Right lobe of liver (tissue), 6 donors: ENCODE measurements around the gene ARRB1. TPM values are rescaled to one million over a fixed set of nuclear protein-coding genes. Genes with fewer than 3 reads are reported as not detected.

Experiments used
- ATAC-seq, 4 donors: fragments of 200-7000 bp; cut with Tn5 transposase; one replicate each; pipeline ENCODE4 v1.9.1; 2020; ENCODE audit warnings: mild to moderate bottlenecking in 4 of 4, moderate library complexity in 4 of 4
- DNase-seq, 3 donors: peaks; one replicate each; pipeline ENCODE4 v3.0.0-alpha.2; 2020
- H3K27ac ChIP-seq, 3 donors: fragments of 200-600 bp; one replicate each; pipeline ENCODE4 v1.8.0; 2022
- H3K27me3 ChIP-seq, 2 donors: fragments of 200-600 bp; one replicate each; pipeline ENCODE4 v1.8.0; 2022
- H3K36me3 ChIP-seq, 4 donors: fragments of 200-600 bp; sonication (generic) in 1 of 4; one replicate each; pipeline versions ENCODE4 v1.5.1 to v1.8.0; 2017 to 2022; ENCODE audit warnings: control low read depth in 1 of 4
- H3K4me1 ChIP-seq, 4 donors: fragments of 200-600 bp; sonication (generic) in 1 of 4; one replicate each; pipeline versions ENCODE4 v1.5.1 to v1.8.0; 2017 to 2022; ENCODE audit warnings: control low read depth in 1 of 4
- H3K4me3 ChIP-seq, 3 donors: fragments of 200-600 bp; one replicate each; pipeline ENCODE4 v1.8.0; 2022
- H3K9me3 ChIP-seq, 4 donors: fragments of 200-600 bp; sonication (generic) in 1 of 4; one replicate each; pipeline versions ENCODE4 v1.5.1 to v1.8.0; 2017 to 2022; ENCODE audit warnings: control low read depth in 1 of 4
- CTCF ChIP-seq, 4 donors: fragments of 200-600 bp in 3 of 4; fragments of 450-650 bp in 1 of 4; IDR thresholded peaks; one replicate each; pipeline versions ENCODE4 v1.5.1 to v1.8.0; 2016 to 2022; ENCODE audit warnings: antibody characterized with exemption in 4 of 4, mild to moderate bottlenecking in 2 of 4
- POLR2A ChIP-seq: fragments of 450-650 bp; IDR thresholded peaks from one replicate; pipeline ENCODE4 v1.6.1; 2017; ENCODE audit warnings: antibody characterized with exemption, mild to moderate bottlenecking
- WGBS: methylation state at CpG from one replicate; pipeline ENCODE4 v1.1.6; 2018; ENCODE audit warnings: low coverage, low lambda C conversion rate; ENCODE audit not compliant: insufficient coverage; ENCODE audit errors: missing lambda C conversion rate; 5-methylcytosine and 5-hydroxymethylcytosine counted together
- intact Hi-C, 2 donors: fragments of 100-400 bp; cut with DNase I; formaldehyde crosslinking; loops; one replicate each; pipeline versions ENCODE4 v1.11.2 to v1.14.1; 2022
- total RNA-seq, 6 experiments: library from RNA; depleted of rRNA in 2 of 6; stranded (reverse); fragments of >200 nt in 2 of 6; fragmentation: NEBNext Ultra II Directional in 3 of 6; extraction: Animal tissue kit (Norgen Biotek cat#: 25700) in 3 of 6; gene quantifications; one replicate each; pipeline versions ENCODE4 v1.1.0 to v1.2.4, GENCODE V29; 2016 to 2023
- donor health status: DM: no; HTN: yes; CAD: no.
- donor health status: DM: no; HTN: no; CAD: no.
- donor health status: DM: no; HTN: no; CAD: no.
- donor health status: DM: no; HTN: yes; CAD: no.
- donor health status: DM: no; HTN: yes; CAD: no.

ARRB1 gene
- total RNA-seq, 6 experiments from 2014 or later: 8.6 to 26.4 (median 24.5) TPM

- WGBS: 20% methylated on average over 1 of the region's 5 CpGs
- ATAC-seq: no peak
- Histone ChIP-seq H3K9me3 (no peaks in the 10 kb centered on the region), H3K36me3 (no peaks in the 10 kb centered on the region), H3K27me3 (no peaks in the 10 kb centered on the region), H3K27ac (peak overlapping the region; percentile 12 to 77 (median 37)), H3K4me1 (peaks cover 0 to 75% (median 38%) of the 10 kb centered on the region in 4 donors), H3K4me3 (no peak overlapping the region)
- TF ChIP-seq CTCF (IDR thresholded peaks at IDR 0.05): no peak
- TF ChIP-seq POLR2A: no peak
- DNase-seq: no peak
- intact Hi-C loops: no loop called here
These were observed 9.8 kb downstream of the ARRB1 start for GRCh38 chr11:75341612-75342011.

- Histone ChIP-seq H3K27me3 (no peaks in the 10 kb centered on the region), H3K4me3 (no peak overlapping the region), H3K9me3 (no peaks in the 10 kb centered on the region), H3K27ac (peak overlapping the region; percentile 2 to 77 (median 56)), H3K36me3 (no peaks in the 10 kb centered on the region), H3K4me1 (peaks cover 0 to 71% (median 36%) of the 10 kb centered on the region in 4 donors)
- ATAC-seq (peak in 3 of 4 donors; percentile 1 to 20 (median 3)), DNase-seq (no peak)
- intact Hi-C loops: loop anchor here in 1 of 2 donors (10.0 kb wide), 1 partner anchor 45 kb away; no protein-coding TSS in a partner anchor
- 24% methylated on average over 6 of the region's 14 CpGs for WGBS
- TF ChIP-seq POLR2A (no peak), CTCF (IDR thresholded peaks at IDR 0.05) (no peak)
These were observed 11.6 kb downstream of the ARRB1 start for GRCh38 chr11:75339685-75340409.

- intact Hi-C loops: loop anchor here in 1 of 2 donors (10.0 kb wide), 1 partner anchor 46 kb away; no protein-coding TSS in a partner anchor
- ATAC-seq (no peak), DNase-seq (no peak)
- 49% methylated on average over 7 of the region's 8 CpGs for WGBS
- Histone ChIP-seq H3K4me1 (peaks cover 0 to 62% (median 30%) of the 10 kb centered on the region in 4 donors), H3K9me3 (no peaks in the 10 kb centered on the region), H3K27ac (peak overlapping the region in 1 of 3 donors; percentile 56), H3K36me3 (no peaks in the 10 kb centered on the region), H3K27me3 (no peaks in the 10 kb centered on the region), H3K4me3 (no peak overlapping the region)
- no peak for TF ChIP-seq POLR2A
- TF ChIP-seq CTCF (IDR thresholded peaks at IDR 0.05): no peak
These were observed 12.8 kb downstream of the ARRB1 start for GRCh38 chr11:75338516-75339208.

- Histone ChIP-seq H3K4me3 (no peak overlapping the region), H3K27ac (peak overlapping the region in 1 of 3 donors; percentile 13), H3K27me3 (no peaks in the 10 kb centered on the region), H3K36me3 (no peaks in the 10 kb centered on the region), H3K4me1 (peaks cover 0 to 49% (median 21%) of the 10 kb centered on the region in 4 donors), H3K9me3 (no peaks in the 10 kb centered on the region)
- WGBS: 23% methylated on average over 6 of the region's 6 CpGs
- ATAC-seq (peak in 3 of 4 donors; percentile 3 to 14 (median 4)), DNase-seq (no peak)
- TF ChIP-seq CTCF (IDR thresholded peaks at IDR 0.05) (no peak), POLR2A (no peak)
- intact Hi-C loops: loop anchor here in 1 of 2 donors (10.0 kb wide), 1 partner anchor 48 kb away; no protein-coding TSS in a partner anchor
These were observed 14.2 kb downstream of the ARRB1 start for GRCh38 chr11:75337195-75337654.
